H9 (cell line): Measurements from ENCODE around the gene SCUBE3. TPM values are rescaled to one million over a fixed set of nuclear protein-coding genes. Genes with fewer than 3 reads are reported as not detected.

Source experiments
- DNase-seq: peaks from one replicate; pipeline ENCODE4 v3.0.0-alpha.2; 2017
- H2AFZ ChIP-seq: one replicate; pipeline ENCODE4 v1.6.1; 2013; ENCODE audit warnings: mild to moderate bottlenecking, low read length, control low read depth, moderate library complexity
- H2AK5ac ChIP-seq: 2 replicates; pipeline ENCODE4 v1.6.1; 2013; ENCODE audit warnings: low read length, control low read depth, mixed read lengths; ENCODE audit not compliant: insufficient read length
- H2BK120ac ChIP-seq: one replicate; pipeline ENCODE4 v1.6.1; 2013; ENCODE audit warnings: low read depth, mild to moderate bottlenecking, low read length, control low read depth, inconsistent platforms; ENCODE audit not compliant: poor library complexity, severe bottlenecking
- H2BK12ac ChIP-seq: 2 replicates; pipeline ENCODE4 v1.6.1; 2013; ENCODE audit warnings: low read length, control low read depth, mixed read lengths, low read depth; ENCODE audit not compliant: insufficient read length
- H2BK15ac ChIP-seq: 2 replicates; pipeline ENCODE4 v1.6.1; 2013; ENCODE audit warnings: low read depth, low read length, control low read depth
- H2BK20ac ChIP-seq: one replicate; pipeline ENCODE4 v1.6.1; 2013; ENCODE audit warnings: low read depth, mild to moderate bottlenecking, low read length, control low read depth, inconsistent platforms; ENCODE audit not compliant: poor library complexity, severe bottlenecking
- H2BK5ac ChIP-seq: 2 replicates; pipeline ENCODE4 v1.6.1; 2013; ENCODE audit warnings: low read length, control low read depth, mixed read lengths; ENCODE audit not compliant: insufficient read length
- H3K14ac ChIP-seq: 2 replicates; pipeline ENCODE4 v1.6.1; 2013; ENCODE audit warnings: low read length, control low read depth; ENCODE audit not compliant: insufficient read depth
- H3K18ac ChIP-seq: 2 replicates; pipeline ENCODE4 v1.6.1; 2013; ENCODE audit warnings: low read depth, mild to moderate bottlenecking, mixed read lengths, low read length, control low read depth; ENCODE audit not compliant: insufficient read length
- H3K23ac ChIP-seq: 2 replicates; pipeline ENCODE4 v1.6.1; 2013; ENCODE audit warnings: low read length, control low read depth, mixed read lengths, low read depth; ENCODE audit not compliant: insufficient read length
- H3K23me2 ChIP-seq: 2 replicates; pipeline ENCODE4 v1.6.1; 2013; ENCODE audit warnings: low read depth, mild to moderate bottlenecking, mixed read lengths, low read length, control low read depth; ENCODE audit not compliant: insufficient read length, poor library complexity, severe bottlenecking
- H3K27ac ChIP-seq: 2 replicates; pipeline ENCODE4 v1.5.1; 2013; ENCODE audit warnings: low read length, control low read depth, mixed read lengths, low read depth; ENCODE audit not compliant: insufficient read length
- H3K27me3 ChIP-seq: 2 replicates; pipeline ENCODE4 v1.6.1; 2013; ENCODE audit warnings: low read length, control low read depth, inconsistent platforms; ENCODE audit not compliant: insufficient read depth
- H3K4ac ChIP-seq: 2 replicates; pipeline ENCODE4 v1.6.1; 2013; ENCODE audit warnings: low read depth, mild to moderate bottlenecking, control low read depth, inconsistent platforms, low read length, moderate library complexity
- H3K4me1 ChIP-seq: 2 replicates; pipeline ENCODE4 v1.6.1; 2013; ENCODE audit warnings: low read length, control low read depth, inconsistent platforms; ENCODE audit not compliant: insufficient read depth
- H3K4me2 ChIP-seq: 2 replicates; pipeline ENCODE4 v1.6.1; 2013; ENCODE audit warnings: low read length, control low read depth, mixed read lengths; ENCODE audit not compliant: insufficient read length, insufficient read depth
- H3K56ac ChIP-seq: 2 replicates; pipeline ENCODE4 v1.6.1; 2013; ENCODE audit warnings: low read depth, mild to moderate bottlenecking, mixed read lengths, low read length, control low read depth; ENCODE audit not compliant: insufficient read length
- H3K79me1 ChIP-seq: 2 replicates; pipeline ENCODE4 v1.6.1; 2013; ENCODE audit warnings: low read depth, mild to moderate bottlenecking, moderate library complexity, low read length, control low read depth, inconsistent platforms; ENCODE audit not compliant: insufficient read depth, poor library complexity, severe bottlenecking
- H3K79me2 ChIP-seq: 2 replicates; pipeline ENCODE4 v1.6.1; 2013; ENCODE audit warnings: low read length, control low read depth, inconsistent platforms; ENCODE audit not compliant: insufficient read depth
- H3K9ac ChIP-seq: 2 replicates; pipeline ENCODE4 v1.6.1; 2013; ENCODE audit warnings: low read length, control low read depth, mixed read lengths; ENCODE audit not compliant: insufficient read length; ENCODE audit errors: extremely low read depth
- H3K9me3 ChIP-seq: one replicate; pipeline ENCODE4 v1.6.1; 2013; ENCODE audit warnings: low read depth, low read length, inconsistent platforms; ENCODE audit not compliant: control insufficient read depth
- H3T11ph ChIP-seq: one replicate; pipeline ENCODE4 v1.6.1; 2013; ENCODE audit warnings: mild to moderate bottlenecking, low read length, control low read depth, inconsistent platforms
- H4K20me1 ChIP-seq: one replicate; pipeline ENCODE4 v1.6.1; 2013; ENCODE audit not compliant: control insufficient read depth, insufficient read length, insufficient read depth
- H4K5ac ChIP-seq: 2 replicates; pipeline ENCODE4 v1.6.1; 2013; ENCODE audit warnings: low read depth, mild to moderate bottlenecking, mixed read lengths, low read length, control low read depth; ENCODE audit not compliant: insufficient read length
- H4K8ac ChIP-seq: replicated peaks from 2 replicates; pipeline ENCODE4 v1.6.1; 2013; ENCODE audit warnings: low read length, control low read depth, mixed read lengths, low read depth; ENCODE audit not compliant: insufficient read length
- H4K91ac ChIP-seq: 2 replicates; pipeline ENCODE4 v1.6.1; 2013; ENCODE audit warnings: low read depth, mild to moderate bottlenecking, moderate library complexity, mixed read lengths, low read length, control low read depth; ENCODE audit not compliant: insufficient read length
- H3K27ac Mint-ChIP-seq, 3 experiments: 2 replicates in 2 of 3; 3 replicates in 1 of 3; pipeline ENCODE4 v1.8.0; 2020 to 2021; ENCODE audit warnings: mixed read lengths in 3 of 3, mild to moderate bottlenecking in 1 of 3, moderate library complexity in 1 of 3
- H3K27me3 Mint-ChIP-seq: 2 replicates; pipeline ENCODE4 v1.8.0; 2021; ENCODE audit warnings: low read depth, mild to moderate bottlenecking, moderate library complexity, mixed read lengths
- H3K36me3 Mint-ChIP-seq, 3 experiments: 2 replicates in 2 of 3; 3 replicates in 1 of 3; pipeline ENCODE4 v1.8.0; 2020 to 2021; ENCODE audit warnings: low read depth in 3 of 3, mixed read lengths in 3 of 3; ENCODE audit not compliant: insufficient read depth in 1 of 3
- H3K4me1 Mint-ChIP-seq, 2 experiments: 2 replicates each; pipeline ENCODE4 v1.8.0; 2020; ENCODE audit warnings: mixed read lengths in 2 of 2
- H3K4me3 Mint-ChIP-seq, 2 experiments: 2 replicates in 1 of 2; 3 replicates in 1 of 2; pipeline ENCODE4 v1.8.0; 2020 to 2021; ENCODE audit warnings: mild to moderate bottlenecking in 2 of 2, mixed read lengths in 2 of 2, moderate library complexity in 1 of 2
- H3K9me3 Mint-ChIP-seq, 2 experiments: 2 replicates in 1 of 2; 3 replicates in 1 of 2; pipeline ENCODE4 v1.8.0; 2020; ENCODE audit warnings: mild to moderate bottlenecking in 2 of 2, mixed read lengths in 2 of 2, moderate library complexity in 1 of 2
- CTCF ChIP-seq: fragments of 200-600 bp; sonication (generic); conservative IDR thresholded peaks from 3 replicates; pipeline ENCODE4 v1.8.0; 2021; ENCODE audit warnings: antibody characterized with exemption, mild to moderate bottlenecking
- WGBS: extraction: QIAGEN DNeasy Blood & Tissue Kit; methylation state at CpG from one replicate; pipeline ENCODE4 v1.1.7; 2013; ENCODE audit warnings: missing lambda C conversion rate, low lambda C conversion rate, mixed read lengths; ENCODE audit not compliant: insufficient read length; ENCODE audit errors: extremely low coverage; 5-methylcytosine and 5-hydroxymethylcytosine counted together
- total RNA-seq: library from RNA; stranded (reverse); gene quantifications from 2 replicates; pipeline ENCODE4 v1.2.1, GENCODE V29; 2021

The SCUBE3 gene
- total RNA-seq, 1 experiment from 2014 or later, result 2.7 TPM

DNA sequence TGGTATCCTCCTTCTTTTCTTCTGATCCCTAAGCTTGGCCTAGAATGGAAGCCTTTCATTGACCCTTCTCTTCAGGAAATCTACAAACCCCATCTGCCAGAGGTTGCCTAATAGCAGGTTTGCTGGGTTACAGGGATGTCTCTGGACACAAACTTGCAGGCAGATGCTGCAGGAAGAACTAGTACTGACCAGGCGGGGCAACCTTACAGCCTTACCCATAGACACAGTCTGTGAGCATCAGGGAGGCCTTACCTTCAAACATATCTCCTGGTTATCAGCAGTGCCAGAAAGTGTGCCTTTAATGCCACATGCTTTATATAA lies 2.6 kb downstream of the SCUBE3 start:
- Mint-ChIP-seq H3K4me3 (peak overlapping the region in 1 of 2 experiments; percentile 15; a peak in 1 of 5 replicates), H3K9me3 (no peaks in the 10 kb centered on the region), H3K27me3 (peaks cover 91% of the 10 kb centered on the region), H3K27ac (no peak overlapping the region; a peak in 1 of 7 replicates), H3K36me3 (no peaks in the 10 kb centered on the region; a peak in 1 of 7 replicates), H3K4me1 (peaks cover 52 to 62% of the 10 kb centered on the region in 2 experiments)
- no peak overlapping the region for H2BK15ac ChIP-seq
- no peak overlapping the region for H3K4ac ChIP-seq
- no peak overlapping the region for H3K56ac ChIP-seq
- H3K23ac ChIP-seq, result no peak overlapping the region
- H3K27ac ChIP-seq, result no peak overlapping the region
- H3K4me1 ChIP-seq, result peaks cover 2% of the 10 kb centered on the region; the same call in 1 of the 2 replicates
- H3K9me3 ChIP-seq, result no peaks in the 10 kb centered on the region
- H3K27me3 ChIP-seq, result peaks cover 37% of the 10 kb centered on the region; the same call in 1 of the 2 replicates
- H4K8ac ChIP-seq, result no peak overlapping the region
- no peak overlapping the region for H2BK20ac ChIP-seq
- H2BK120ac ChIP-seq, result no peak overlapping the region
- no CpG with 5 or more reads among the region's 1 CpG for whole genome bisulfite sequencing
- no peak overlapping the region for H2AFZ ChIP-seq
- H3K23me2 ChIP-seq, result peaks cover 7% of the 10 kb centered on the region
- no peak overlapping the region for H2BK12ac ChIP-seq
- no peak overlapping the region for H3K18ac ChIP-seq
- H4K5ac ChIP-seq, result no peak overlapping the region
- DNase-seq, result no peak
- H4K20me1 ChIP-seq, result no peaks in the 10 kb centered on the region
- H2BK5ac ChIP-seq, result no peak overlapping the region
- no peak overlapping the region for H3K14ac ChIP-seq
- TF ChIP-seq CTCF, result no peak
- no peaks in the 10 kb centered on the region for H3K79me1 ChIP-seq
- no peak overlapping the region for H2AK5ac ChIP-seq
- H3T11ph ChIP-seq, result no peak overlapping the region
- no peaks in the 10 kb centered on the region for H3K79me2 ChIP-seq
- H3K4me2 ChIP-seq, result no peak overlapping the region
- H3K9ac ChIP-seq, result no peak overlapping the region
- H4K91ac ChIP-seq, result no peak overlapping the region
